HG02571 (cell line): Measurements from ENCODE around the gene NT5M.
"Not testable (repeated sequence)": the region's sequence is repeated elsewhere in the genome, so short reads cannot be mapped to it uniquely, and the experiment has no call there.

Experiments used
- ATAC-seq: cut with Tn5 transposase; IDR thresholded peaks from one replicate; pipeline ENCODE4 v1.9.1; 2021; ENCODE audit warnings: mild to moderate bottlenecking, moderate library complexity; ENCODE audit not compliant: unreplicated experiment

The NT5M gene

GRCh38 chr17:17370711-17371110, 67.5 kb downstream of the NT5M start:
- ATAC-seq, result no peak

GRCh38 chr17:17372856-17373520, 69.8 kb downstream of the NT5M start:
- no peak for ATAC-seq

- ATAC-seq, result no peak
Observed at GRCh38 chr17:17375841-17376240, 72.7 kb downstream of the NT5M start.

- ATAC-seq, result no peak
Observed at GRCh38 chr17:17376362-17376761, 73.2 kb downstream of the NT5M start.

- ATAC-seq, result no peak
Observed at GRCh38 chr17:17377071-17377967, 74.1 kb downstream of the NT5M start.

- ATAC-seq, result no peak
Observed at GRCh38 chr17:17379197-17379991, 76.2 kb downstream of the NT5M start.

GRCh38 chr17:17380145-17380925, 77.2 kb downstream of the NT5M start:
- no peak for ATAC-seq

GRCh38 chr17:17381446-17382064, 78.4 kb downstream of the NT5M start:
- ATAC-seq, result no peak

GRCh38 chr17:17382065-17382459, 78.9 kb downstream of the NT5M start:
- no peak for ATAC-seq

GRCh38 chr17:17382971-17383370, 79.8 kb downstream of the NT5M start:
- no peak for ATAC-seq

GRCh38 chr17:17383431-17384290, 80.5 kb downstream of the NT5M start:
- not testable (repeated sequence) for ATAC-seq

GRCh38 chr17:17384291-17384615, 81.1 kb downstream of the NT5M start:
- no peak for ATAC-seq

- no peak for ATAC-seq
Observed at GRCh38 chr17:17384961-17385360, 81.8 kb downstream of the NT5M start.

GRCh38 chr17:17385491-17385890, 82.3 kb downstream of the NT5M start:
- ATAC-seq, result no peak

- ATAC-seq, result no peak
Observed at GRCh38 chr17:17386094-17386800, 83.1 kb downstream of the NT5M start.

GRCh38 chr17:17387017-17387497, 83.9 kb downstream of the NT5M start:
- no peak for ATAC-seq

- no peak for ATAC-seq
Observed at GRCh38 chr17:17387498-17388362, 84.6 kb downstream of the NT5M start.
